HL-60/S4 treated with phorbol 12-myristate 13-acetate at 8.2 ng/mL for 4 days and 3 days (cell line): ENCODE results near the gene APP.
"Not testable (repeated sequence)": the region's sequence is repeated elsewhere in the genome, so short reads cannot be mapped to it uniquely, and the experiment has no call there.

Source experiments
- in situ Hi-C: fragments of 300-500 bp; cut with MboI; formaldehyde crosslinking; loops from 2 replicates; pipeline ENCODE4 v1.15.0; 2022; ENCODE audit warnings: low sequenced_read_pairs

APP gene

GRCh38 chr21:26036916-26037315, 133.7 kb downstream of the APP start:
- in situ Hi-C loops: no loop called here

GRCh38 chr21:26032263-26032662, 138.3 kb downstream of the APP start:
- in situ Hi-C loops: no loop called here

- in situ Hi-C loops: no loop called here
Measured at GRCh38 chr21:26028183-26028582, 142.4 kb downstream of the APP start.

- in situ Hi-C loops: no loop called here
Measured at GRCh38 chr21:26027696-26028095, 142.9 kb downstream of the APP start.

GRCh38 chr21:26025536-26026512, 144.7 kb downstream of the APP start:
- in situ Hi-C loops: no loop called here

- in situ Hi-C loops: not testable (repeated sequence)
Measured at GRCh38 chr21:26023406-26023805, 147.2 kb downstream of the APP start.

- in situ Hi-C loops: not testable (repeated sequence)
Measured at GRCh38 chr21:26022598-26023337, 147.8 kb downstream of the APP start.

GRCh38 chr21:26020510-26020909, 150.1 kb downstream of the APP start:
- in situ Hi-C loops: no loop called here

GRCh38 chr21:26020081-26020480, 150.5 kb downstream of the APP start:
- in situ Hi-C loops: no loop called here

- in situ Hi-C loops: no loop called here
Measured at GRCh38 chr21:26019236-26019635, 151.3 kb downstream of the APP start.

- in situ Hi-C loops: no loop called here
Measured at GRCh38 chr21:26013970-26014369, 156.6 kb downstream of the APP start.

- in situ Hi-C loops: not testable (repeated sequence)
Measured at GRCh38 chr21:26012482-26012881, 158.1 kb downstream of the APP start.

- in situ Hi-C loops: no loop called here
Measured at GRCh38 chr21:26011292-26011940, 159.2 kb downstream of the APP start.

- in situ Hi-C loops: no loop called here
Measured at GRCh38 chr21:26007951-26008498, 162.5 kb downstream of the APP start.

GRCh38 chr21:26005464-26005863, 165.1 kb downstream of the APP start:
- in situ Hi-C loops: no loop called here

GRCh38 chr21:26003404-26003803, 167.2 kb downstream of the APP start:
- in situ Hi-C loops: no loop called here

GRCh38 chr21:26001356-26001755, 169.2 kb downstream of the APP start:
- in situ Hi-C loops: no loop called here

- in situ Hi-C loops: no loop called here
Measured at GRCh38 chr21:25999921-26000582, 170.5 kb downstream of the APP start.

- in situ Hi-C loops: no loop called here
Measured at GRCh38 chr21:25997788-25998611, 172.6 kb downstream of the APP start.

GRCh38 chr21:25995278-25995677, 175.3 kb downstream of the APP start:
- in situ Hi-C loops: no loop called here
